ENCODE data around the gene PAK2.
A peak's percentile ranks its signal among the peaks of the same experiment; 100 is the strongest.
"Not testable (repeated sequence)": the region's sequence is repeated elsewhere in the genome, so short reads cannot be mapped to it uniquely, and the experiment has no call there.

The PAK2 gene

DNA sequence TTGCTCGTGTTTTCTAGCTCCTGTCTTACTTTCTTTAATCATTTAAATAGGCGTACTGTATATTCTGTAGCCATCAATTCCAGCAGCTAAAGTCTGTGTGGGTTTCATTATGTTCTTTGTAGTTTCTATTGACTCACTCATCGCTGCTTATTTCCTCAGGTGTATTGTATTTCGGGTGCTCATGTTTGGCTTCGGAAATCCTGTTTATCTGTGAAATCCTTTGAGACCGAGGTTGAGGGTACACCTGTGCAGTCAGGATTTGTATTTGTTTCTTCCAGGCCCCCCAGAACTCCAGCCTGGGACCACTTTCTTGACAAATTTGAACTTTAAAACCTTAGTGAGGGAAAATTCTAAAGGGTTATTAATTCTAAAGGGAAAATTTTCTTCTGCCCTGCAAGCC, 2.0 kb upstream of the PAK2 start:
- DNase-seq = no peak

- peak; percentile 61 for DNase-seq
These were observed 1.0 kb downstream of the PAK2 start for GRCh38 chr3:196740481-196741248.

- DNase-seq = no peak
These were observed 1.7 kb downstream of the PAK2 start for GRCh38 chr3:196741249-196741889.

DNA sequence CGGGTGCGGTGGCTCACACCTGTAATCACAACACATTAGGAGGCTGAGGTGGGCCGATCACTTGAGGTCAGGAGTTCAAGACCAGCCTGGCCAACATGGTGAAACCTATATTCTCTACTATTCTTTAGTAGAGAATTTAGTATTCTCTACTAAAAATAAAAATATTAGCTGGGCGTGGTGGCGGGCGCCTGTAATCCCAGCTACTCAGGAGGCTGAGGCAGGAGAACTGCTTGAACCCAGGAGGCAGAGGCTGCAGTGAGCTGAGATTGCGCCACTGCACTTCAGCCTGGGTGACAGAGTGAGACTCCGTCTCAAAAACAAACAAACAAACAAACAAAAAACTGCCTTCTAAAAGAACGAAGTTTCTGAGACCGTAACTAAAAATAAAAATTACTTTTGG, 3.9 kb downstream of the PAK2 start:
- not testable (repeated sequence) for DNase-seq

DNA sequence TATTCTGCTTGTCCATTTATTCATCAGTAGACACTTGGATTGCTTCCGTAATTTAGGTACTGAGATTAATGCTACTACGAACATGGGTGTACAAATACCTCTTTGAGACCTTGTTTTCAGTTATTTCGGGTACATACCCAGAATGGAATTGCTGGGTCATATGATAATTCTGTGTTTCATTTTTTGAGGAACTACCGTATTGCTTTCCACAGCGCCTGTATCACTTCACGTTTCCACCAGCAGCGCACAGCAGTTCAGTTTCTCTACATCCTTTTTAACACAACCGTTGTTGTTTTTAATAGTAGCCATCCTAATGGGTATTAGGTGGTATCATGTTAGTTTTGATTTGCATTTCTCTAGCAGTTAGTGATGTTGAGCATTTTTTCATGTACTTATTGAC, 9.5 kb downstream of the PAK2 start:
- no peak for DNase-seq

DNA sequence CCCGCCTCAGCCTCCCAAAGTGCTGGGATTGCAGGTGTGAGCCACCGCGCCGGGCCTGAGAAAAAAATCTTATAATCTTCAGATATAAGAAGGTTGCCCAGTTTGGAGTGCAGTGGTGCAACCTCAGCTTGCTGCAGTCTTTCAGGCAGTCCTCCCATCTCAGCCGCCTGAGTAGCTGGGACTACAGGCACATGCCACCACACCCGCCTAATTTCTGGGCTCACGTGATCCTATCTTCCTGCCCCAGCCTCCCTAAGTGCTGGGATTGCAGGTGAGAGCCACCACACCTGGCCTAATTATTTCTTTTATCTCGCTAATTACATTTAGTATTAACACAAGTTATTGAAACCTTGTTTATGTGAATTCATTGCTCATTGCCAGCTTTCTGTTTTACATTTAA, 13.5 kb downstream of the PAK2 start:
- DNase-seq = peak; percentile 66

DNA sequence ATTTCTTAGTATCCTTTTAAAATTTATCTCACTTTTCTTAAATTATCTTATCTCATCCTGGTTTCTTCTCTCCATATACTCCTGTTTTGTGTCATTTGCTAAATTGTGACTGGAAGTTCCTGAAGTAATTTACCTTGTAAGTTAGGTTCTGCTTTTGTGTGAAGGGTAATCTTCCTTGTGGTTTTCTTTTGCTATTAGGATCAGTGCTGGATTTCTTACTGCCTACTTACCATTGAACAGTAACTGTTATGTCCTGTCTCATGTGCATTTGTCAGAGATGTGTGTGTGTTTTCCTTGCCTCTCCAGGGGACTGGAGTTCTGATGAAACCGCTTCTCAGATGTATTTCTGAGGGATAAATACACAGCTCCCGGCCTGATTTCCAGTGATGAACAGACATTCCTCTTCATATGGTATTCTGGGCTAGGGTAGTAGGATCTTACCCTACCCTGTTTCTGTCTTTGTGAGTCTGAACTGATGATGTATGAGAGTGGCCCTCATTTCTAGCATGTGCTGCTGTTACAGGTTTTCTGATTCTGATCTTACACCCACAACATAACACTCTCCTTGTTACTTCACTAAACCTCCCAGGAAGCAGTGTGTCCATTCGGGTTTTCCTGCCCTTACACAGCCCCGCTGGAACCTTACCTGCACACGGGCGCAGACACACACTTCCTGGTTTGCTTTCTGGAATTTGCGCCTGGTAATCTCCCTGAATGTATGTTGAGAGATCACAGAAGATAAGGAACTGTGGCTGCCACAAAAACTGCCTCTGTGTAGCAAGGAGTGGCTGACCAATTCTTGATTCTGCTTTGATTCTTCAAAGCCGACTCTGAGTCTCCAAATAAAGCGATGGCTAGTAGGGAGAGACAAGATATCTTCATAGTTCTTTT, 14.7 kb downstream of the PAK2 start:
- DNase-seq = peak; percentile 85

GRCh38 chr3:196756732-196757131, 17.1 kb downstream of the PAK2 start:
- DNase-seq = no peak

- DNase-seq = no peak
These were observed 18.5 kb downstream of the PAK2 start for GRCh38 chr3:196757876-196758739.

- DNase-seq = no peak
These were observed 23.5 kb downstream of the PAK2 start for GRCh38 chr3:196763179-196763578.

DNA sequence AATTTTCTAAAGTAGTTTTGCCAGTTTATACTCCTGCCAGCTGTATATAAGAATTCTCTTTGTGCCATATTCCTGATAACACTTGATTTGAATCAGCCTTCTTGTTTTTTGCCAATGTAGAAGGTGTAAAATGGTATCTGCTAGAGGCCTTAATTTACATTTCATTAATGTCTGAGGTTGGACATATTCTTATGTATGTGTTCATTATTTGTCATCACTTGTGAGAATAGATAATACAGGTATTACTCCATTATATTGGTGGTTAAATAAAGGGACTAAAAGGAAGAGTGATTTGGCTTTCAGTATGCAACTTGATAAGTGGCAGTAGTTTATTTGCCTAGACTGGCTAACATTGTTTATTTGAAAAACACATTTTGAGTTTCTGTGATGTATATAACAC, 25.8 kb downstream of the PAK2 start:
- DNase-seq = no peak

- DNase-seq = no peak
These were observed 31.4 kb downstream of the PAK2 start for GRCh38 chr3:196771067-196771466.

- no peak for DNase-seq
These were observed 32.4 kb downstream of the PAK2 start for GRCh38 chr3:196772102-196772501.

GRCh38 chr3:196772897-196773296, 33.2 kb downstream of the PAK2 start:
- DNase-seq = no peak

- DNase-seq = no peak
These were observed 34.6 kb downstream of the PAK2 start for GRCh38 chr3:196774191-196774820.

DNA sequence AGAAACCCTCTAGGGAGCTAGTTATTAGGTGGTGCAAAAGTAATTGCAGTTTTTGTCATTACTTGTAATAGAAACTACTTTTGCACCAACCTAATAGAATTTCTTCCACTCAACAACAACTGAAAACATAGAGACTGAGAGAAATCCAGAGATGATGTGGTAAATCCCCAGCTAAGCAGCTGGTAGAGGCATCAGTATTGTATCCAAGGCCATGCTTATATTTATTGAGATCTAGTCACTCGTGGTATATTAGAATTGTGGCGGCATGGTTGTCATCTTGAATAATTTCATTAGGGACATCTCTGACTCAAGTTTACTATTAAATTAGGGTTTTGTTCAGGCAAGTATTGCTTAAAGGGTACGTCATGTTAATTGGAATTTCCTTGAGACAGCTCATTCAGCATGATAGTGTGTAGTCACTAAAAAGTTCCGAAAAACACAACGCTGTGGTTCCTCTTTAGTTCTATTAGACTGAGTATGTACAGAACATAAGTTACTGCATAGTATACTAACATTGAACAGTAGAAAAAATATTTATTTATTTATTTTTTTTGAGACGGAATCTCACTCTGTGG, 35.3 kb downstream of the PAK2 start:
- DNase-seq = no peak

DNA sequence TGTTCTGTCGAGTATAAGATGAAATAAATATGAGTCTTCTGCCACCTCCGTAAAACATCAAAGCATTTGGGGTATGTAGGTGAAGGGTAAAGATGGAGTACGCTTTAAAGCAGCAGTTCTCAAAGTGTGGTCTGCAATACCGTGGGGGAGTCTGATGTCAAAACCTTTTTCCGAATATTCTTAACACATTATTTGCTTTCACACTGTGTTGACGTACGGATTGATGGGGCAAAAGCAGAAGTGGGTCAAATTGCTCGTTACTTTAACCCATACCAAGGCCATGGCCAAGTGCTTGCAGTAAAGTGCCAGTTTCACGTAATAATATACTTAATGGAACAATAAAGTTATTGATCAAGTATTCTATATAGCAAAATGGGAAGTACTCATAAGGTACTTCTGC, 36.3 kb downstream of the PAK2 start:
- no peak for DNase-seq

DNA sequence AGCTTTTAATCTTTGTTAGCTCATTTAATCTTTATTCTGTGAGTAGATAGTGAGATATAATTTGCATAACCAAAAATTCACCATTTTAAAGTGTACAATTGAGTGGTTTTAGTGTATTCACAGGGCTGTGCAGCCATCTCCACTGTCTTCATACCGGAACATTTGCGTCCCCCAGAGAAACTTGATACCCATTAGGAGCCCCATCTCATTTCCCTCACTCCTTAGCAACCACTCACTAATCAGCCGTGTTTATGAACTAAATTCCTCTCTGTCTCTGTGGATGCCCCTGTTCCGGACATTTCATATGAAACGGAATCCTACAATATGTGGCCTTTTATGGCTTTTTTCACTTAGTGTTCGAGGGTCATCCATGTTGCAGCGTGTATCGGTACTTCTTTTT, 38.2 kb downstream of the PAK2 start:
- DNase-seq = no peak

GRCh38 chr3:196778755-196779154, 39.1 kb downstream of the PAK2 start:
- peak; percentile 79 for DNase-seq

DNA sequence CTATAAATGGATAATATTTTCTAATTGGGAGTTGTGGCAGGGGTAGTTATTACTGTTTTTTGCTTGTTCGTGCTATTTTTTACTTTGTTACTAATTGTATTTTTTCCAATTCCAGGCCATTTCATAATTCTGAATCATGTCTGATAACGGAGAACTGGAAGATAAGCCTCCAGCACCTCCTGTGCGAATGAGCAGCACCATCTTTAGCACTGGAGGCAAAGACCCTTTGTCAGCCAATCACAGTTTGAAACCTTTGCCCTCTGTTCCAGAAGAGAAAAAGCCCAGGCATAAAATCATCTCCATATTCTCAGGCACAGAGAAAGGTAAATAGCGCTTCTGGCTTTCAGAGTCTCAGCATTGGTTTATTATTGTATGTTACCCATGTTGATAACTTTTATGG, 42.9 kb downstream of the PAK2 start:
- no peak for DNase-seq

- DNase-seq = no peak
These were observed 48.9 kb downstream of the PAK2 start for GRCh38 chr3:196788528-196788927.

GRCh38 chr3:196789885-196790359, 50.3 kb downstream of the PAK2 start:
- peak; percentile 68 for DNase-seq

Measured in islet precursor cell (in vitro differentiated cells).